SJCRH30 (cell line): ENCODE results near the gene LMAN2L. TPM values are rescaled to one million over a fixed set of nuclear protein-coding genes. Genes with fewer than 3 reads are reported as not detected.
A peak's percentile ranks its signal among the peaks of the same experiment; 100 is the strongest.

Experiments
- DNase-seq, 2 experiments: peaks; one replicate each; pipeline ENCODE4 v3.0.0-alpha.2; 2015 to 2020
- H3K27ac ChIP-seq: fragments of 250-450 bp; sonication (Bioruptor Pico); 2 replicates; pipeline ENCODE4 v1.5.1; 2020; ENCODE audit warnings: mild to moderate bottlenecking, moderate library complexity
- H3K27me3 ChIP-seq: fragments of 250-450 bp; sonication (Bioruptor Pico); 2 replicates; pipeline ENCODE4 v1.5.1; 2020; ENCODE audit warnings: mild to moderate bottlenecking, moderate library complexity
- H3K36me3 ChIP-seq: fragments of 250-450 bp; sonication (Bioruptor Pico); 2 replicates; pipeline ENCODE4 v1.5.1; 2020; ENCODE audit warnings: mild to moderate bottlenecking, moderate library complexity
- H3K4me1 ChIP-seq: fragments of 250-450 bp; sonication (Bioruptor Pico); 2 replicates; pipeline ENCODE4 v1.5.1; 2020; ENCODE audit warnings: mild to moderate bottlenecking, moderate library complexity
- H3K4me3 ChIP-seq: fragments of 250-450 bp; sonication (Bioruptor Pico); 2 replicates; pipeline ENCODE4 v1.5.1; 2020; ENCODE audit warnings: mild to moderate bottlenecking, moderate library complexity
- H3K9me3 ChIP-seq: fragments of 250-450 bp; sonication (Bioruptor Pico); replicated peaks from 2 replicates; pipeline ENCODE4 v1.5.1; 2020; ENCODE audit warnings: mild to moderate bottlenecking, moderate library complexity
- total RNA-seq: library from RNA; depleted of rRNA; stranded (reverse); fragments of >200 nt; shearing (Covaris generic); gene quantifications from 2 replicates; pipeline ENCODE4 v1.2.3, GENCODE V29; 2014

Gene LMAN2L
- total RNA-seq, 1 experiment from 2014 or later, result 31.9 TPM

- no peak overlapping the region for H3K4me3 ChIP-seq
These were observed 38.2 kb downstream of the LMAN2L start for GRCh38 chr2:96701636-96702035.

GRCh38 chr2:96700086-96700485, 39.8 kb downstream of the LMAN2L start:
- Histone ChIP-seq H3K4me3 (no peak overlapping the region), H3K36me3 (no peaks in the 10 kb centered on the region; the same call in 1 of the 2 replicates), H3K4me1 (no peaks in the 10 kb centered on the region), H3K27me3 (no peaks in the 10 kb centered on the region), H3K27ac (no peak overlapping the region), H3K9me3 (no peaks in the 10 kb centered on the region)
- no peak for DNase-seq

More at GRCh38 chr2:96701636-96702035, 38.2 kb downstream of the LMAN2L start:
- no peak for DNase-seq
- Histone ChIP-seq H3K4me1 (no peaks in the 10 kb centered on the region), H3K9me3 (no peaks in the 10 kb centered on the region), H3K27ac (no peak overlapping the region), H3K36me3 (peaks cover 7% of the 10 kb centered on the region), H3K27me3 (no peaks in the 10 kb centered on the region)

GRCh38 chr2:96699621-96700020, 40.2 kb downstream of the LMAN2L start:
- Histone ChIP-seq H3K4me1 (no peaks in the 10 kb centered on the region), H3K27me3 (no peaks in the 10 kb centered on the region), H3K4me3 (no peak overlapping the region), H3K9me3 (no peaks in the 10 kb centered on the region), H3K36me3 (no peaks in the 10 kb centered on the region; the same call in 1 of the 2 replicates), H3K27ac (no peak overlapping the region)
- DNase-seq, result no peak

GRCh38 chr2:96699021-96699420, 40.8 kb downstream of the LMAN2L start:
- no peak overlapping the region for H3K4me3 ChIP-seq
- no peaks in the 10 kb centered on the region; the same call in 1 of the 2 replicates for H3K36me3 ChIP-seq
- H3K27me3 ChIP-seq, result no peaks in the 10 kb centered on the region
- DNase-seq, result no peak
- H3K9me3 ChIP-seq, result no peaks in the 10 kb centered on the region
- no peaks in the 10 kb centered on the region for H3K4me1 ChIP-seq
- H3K27ac ChIP-seq, result no peak overlapping the region

GRCh38 chr2:96698221-96698861, 41.5 kb downstream of the LMAN2L start:
- DNase-seq, result no peak
- Histone ChIP-seq H3K9me3 (no peaks in the 10 kb centered on the region), H3K27ac (no peak overlapping the region), H3K4me3 (no peak overlapping the region), H3K4me1 (no peaks in the 10 kb centered on the region), H3K27me3 (no peaks in the 10 kb centered on the region), H3K36me3 (no peaks in the 10 kb centered on the region; the same call in 1 of the 2 replicates)

- Histone ChIP-seq H3K4me3 (no peak overlapping the region), H3K27me3 (no peaks in the 10 kb centered on the region), H3K9me3 (no peaks in the 10 kb centered on the region), H3K36me3 (no peaks in the 10 kb centered on the region), H3K27ac (no peak overlapping the region), H3K4me1 (no peaks in the 10 kb centered on the region)
- DNase-seq, result no peak
These were observed 42.4 kb downstream of the LMAN2L start for GRCh38 chr2:96697476-96697875.

- no peak for DNase-seq
- Histone ChIP-seq H3K27me3 (no peaks in the 10 kb centered on the region), H3K27ac (no peak overlapping the region), H3K9me3 (no peaks in the 10 kb centered on the region), H3K36me3 (no peaks in the 10 kb centered on the region), H3K4me3 (no peak overlapping the region), H3K4me1 (no peaks in the 10 kb centered on the region)
These were observed 44.3 kb downstream of the LMAN2L start for GRCh38 chr2:96695602-96696001.

- H3K27ac ChIP-seq, result no peak overlapping the region
- H3K9me3 ChIP-seq, result no peaks in the 10 kb centered on the region
- no peak for DNase-seq
- no peak overlapping the region for H3K4me3 ChIP-seq
- H3K27me3 ChIP-seq, result no peaks in the 10 kb centered on the region
- no peaks in the 10 kb centered on the region for H3K4me1 ChIP-seq
- no peaks in the 10 kb centered on the region for H3K36me3 ChIP-seq
These were observed 44.9 kb downstream of the LMAN2L start for GRCh38 chr2:96694816-96695455.

GRCh38 chr2:96694279-96694678, 45.6 kb downstream of the LMAN2L start:
- DNase-seq, result no peak
- H3K36me3 ChIP-seq, result no peaks in the 10 kb centered on the region

GRCh38 chr2:96693286-96694200, 46.3 kb downstream of the LMAN2L start:
- H3K27ac ChIP-seq, result no peak overlapping the region

More at GRCh38 chr2:96694279-96694678, 45.6 kb downstream of the LMAN2L start:
- Histone ChIP-seq H3K27me3 (no peaks in the 10 kb centered on the region), H3K4me1 (no peaks in the 10 kb centered on the region), H3K9me3 (no peaks in the 10 kb centered on the region), H3K27ac (no peak overlapping the region), H3K4me3 (no peak overlapping the region)

GRCh38 chr2:96692094-96692971, 47.5 kb downstream of the LMAN2L start:
- DNase-seq, result no peak
- H3K9me3 ChIP-seq, result no peaks in the 10 kb centered on the region
- H3K36me3 ChIP-seq, result no peaks in the 10 kb centered on the region
- no peak overlapping the region for H3K4me3 ChIP-seq
- no peak overlapping the region for H3K27ac ChIP-seq
- no peaks in the 10 kb centered on the region for H3K27me3 ChIP-seq
- H3K4me1 ChIP-seq, result no peaks in the 10 kb centered on the region

More at GRCh38 chr2:96693286-96694200, 46.3 kb downstream of the LMAN2L start:
- H3K9me3 ChIP-seq, result no peaks in the 10 kb centered on the region
- no peaks in the 10 kb centered on the region for H3K27me3 ChIP-seq
- no peaks in the 10 kb centered on the region for H3K36me3 ChIP-seq
- H3K4me1 ChIP-seq, result no peaks in the 10 kb centered on the region
- no peak overlapping the region for H3K4me3 ChIP-seq
- DNase-seq, result peak in 1 of 2 experiments; percentile 25

- Histone ChIP-seq H3K4me3 (no peak overlapping the region), H3K9me3 (no peaks in the 10 kb centered on the region), H3K36me3 (no peaks in the 10 kb centered on the region), H3K27me3 (no peaks in the 10 kb centered on the region), H3K4me1 (peaks cover 4% of the 10 kb centered on the region; the same call in 1 of the 2 replicates), H3K27ac (no peak overlapping the region)
- DNase-seq, result no peak
These were observed 48.7 kb downstream of the LMAN2L start for GRCh38 chr2:96691022-96691612.

GRCh38 chr2:96690306-96691021, 49.4 kb downstream of the LMAN2L start:
- Histone ChIP-seq H3K36me3 (no peaks in the 10 kb centered on the region), H3K27me3 (no peaks in the 10 kb centered on the region), H3K4me1 (peaks cover 11% of the 10 kb centered on the region; the same call in 1 of the 2 replicates), H3K4me3 (no peak overlapping the region), H3K27ac (no peak overlapping the region), H3K9me3 (no peaks in the 10 kb centered on the region)
- DNase-seq, result no peak
